ENCODE measurements around the gene CDK5R2. TPM values are rescaled to one million over a fixed set of nuclear protein-coding genes. Genes with fewer than 3 reads are reported as not detected.

CDK5R2 gene
- total RNA-seq, 1 experiment from 2014 or later, result 0.18 TPM

GRCh38 chr2:218946621-218947020 is 12.8 kb upstream of the CDK5R2 start:
- Mint-ChIP-seq H3K27me3 (ENCODE audit: insufficient read depth, unreplicated experiment) (peaks cover 10% of the 10 kb centered on the region), H3K36me3 (ENCODE audit: insufficient read depth, unreplicated experiment) (no peaks in the 10 kb centered on the region), H3K4me1 (ENCODE audit: low read depth, unreplicated experiment) (no peaks in the 10 kb centered on the region), H3K9me3 (ENCODE audit: unreplicated experiment) (no peaks in the 10 kb centered on the region), H3K27ac (ENCODE audit: unreplicated experiment) (no peak overlapping the region), H3K4me3 (ENCODE audit: unreplicated experiment) (no peak overlapping the region)
- H3K4me1 ChIP-seq, result no peaks in the 10 kb centered on the region
- no peaks in the 10 kb centered on the region for H3K27me3 ChIP-seq (replicated peaks; ENCODE audit: control insufficient read depth, insufficient read depth, low read length)
- no peak for DNase-seq
- ChIA-PET CTCF (interaction anchor here (1.1 kb wide), 1 partner anchor 48 kb away, joined by 6 read pairs; no protein-coding TSS in a partner anchor), POLR2A (no interaction called here)
- H3K36me3 ChIP-seq (ENCODE audit: control insufficient read depth, insufficient read depth, low read length), result no peaks in the 10 kb centered on the region
- H3K9me3 ChIP-seq, result no peaks in the 10 kb centered on the region
- TF ChIP-seq, protein P1, sequence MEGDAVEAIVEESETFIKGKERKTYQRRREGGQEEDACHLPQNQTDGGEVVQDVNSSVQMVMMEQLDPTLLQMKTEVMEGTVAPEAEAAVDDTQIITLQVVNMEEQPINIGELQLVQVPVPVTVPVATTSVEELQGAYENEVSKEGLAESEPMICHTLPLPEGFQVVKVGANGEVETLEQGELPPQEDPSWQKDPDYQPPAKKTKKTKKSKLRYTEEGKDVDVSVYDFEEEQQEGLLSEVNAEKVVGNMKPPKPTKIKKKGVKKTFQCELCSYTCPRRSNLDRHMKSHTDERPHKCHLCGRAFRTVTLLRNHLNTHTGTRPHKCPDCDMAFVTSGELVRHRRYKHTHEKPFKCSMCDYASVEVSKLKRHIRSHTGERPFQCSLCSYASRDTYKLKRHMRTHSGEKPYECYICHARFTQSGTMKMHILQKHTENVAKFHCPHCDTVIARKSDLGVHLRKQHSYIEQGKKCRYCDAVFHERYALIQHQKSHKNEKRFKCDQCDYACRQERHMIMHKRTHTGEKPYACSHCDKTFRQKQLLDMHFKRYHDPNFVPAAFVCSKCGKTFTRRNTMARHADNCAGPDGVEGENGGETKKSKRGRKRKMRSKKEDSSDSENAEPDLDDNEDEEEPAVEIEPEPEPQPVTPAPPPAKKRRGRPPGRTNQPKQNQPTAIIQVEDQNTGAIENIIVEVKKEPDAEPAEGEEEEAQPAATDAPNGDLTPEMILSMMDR (IDR thresholded peaks at IDR 0.05; ENCODE audit: insufficient read depth in 1 of 2, low read depth in 1 of 2, low read length in 1 of 2, severe bottlenecking in 1 of 2, unreplicated experiment in 1 of 2), result no peak
- no peak overlapping the region for H3K4me3 ChIP-seq (ENCODE audit: low read depth, low read length)
- intact Hi-C loops (cut with micrococcal nuclease; ENCODE audit: unreplicated experiment), result no loop called here
- no TSS peak for BruUV-seq (replicated peaks)

- no peak overlapping the region for H3K4me3 Mint-ChIP-seq (ENCODE audit: unreplicated experiment)
- no peaks in the 10 kb centered on the region for H3K27me3 ChIP-seq (replicated peaks; ENCODE audit: control insufficient read depth, insufficient read depth, low read length)
These were observed 7.3 kb upstream of the CDK5R2 start for GRCh38 chr2:218952160-218952559.

GRCh38 chr2:218953366-218953954 is 6.0 kb upstream of the CDK5R2 start:
- H3K9me3 ChIP-seq, result no peaks in the 10 kb centered on the region
- peaks cover 26% of the 10 kb centered on the region for H3K27me3 Mint-ChIP-seq (ENCODE audit: insufficient read depth, unreplicated experiment)
- H3K36me3 ChIP-seq (ENCODE audit: control insufficient read depth, insufficient read depth, low read length), result no peaks in the 10 kb centered on the region
- TF ChIP-seq, protein P1 (IDR thresholded peaks at IDR 0.05; ENCODE audit: insufficient read depth in 1 of 2, low read depth in 1 of 2, low read length in 1 of 2, severe bottlenecking in 1 of 2, unreplicated experiment in 1 of 2), result no peak
- no peak overlapping the region for H3K4me3 Mint-ChIP-seq (ENCODE audit: unreplicated experiment)
- POLR2A ChIA-PET, result interaction anchor here (0.5 to 0.7 kb wide), 2 partner anchors 8 to 15 kb away, joined by 3 to 6 read pairs; no protein-coding TSS in a partner anchor
- H3K4me1 ChIP-seq, result no peaks in the 10 kb centered on the region
- no peaks in the 10 kb centered on the region for H3K36me3 Mint-ChIP-seq (ENCODE audit: insufficient read depth, unreplicated experiment)
- H3K4me1 Mint-ChIP-seq (ENCODE audit: low read depth, unreplicated experiment), result no peaks in the 10 kb centered on the region
- H3K4me3 ChIP-seq (ENCODE audit: low read depth, low read length), result no peak overlapping the region
- no peaks in the 10 kb centered on the region for H3K27me3 ChIP-seq (replicated peaks; ENCODE audit: control insufficient read depth, insufficient read depth, low read length)
- DNase-seq, result no peak
- intact Hi-C loops (cut with micrococcal nuclease; ENCODE audit: unreplicated experiment), result no loop called here
- no TSS peak for BruUV-seq (replicated peaks)
- no peaks in the 10 kb centered on the region for H3K9me3 Mint-ChIP-seq (ENCODE audit: unreplicated experiment)
- no peak overlapping the region for H3K27ac Mint-ChIP-seq (ENCODE audit: unreplicated experiment)
- CTCF ChIA-PET, result interaction anchor here (0.6 to 1.0 kb wide), 5 partner anchors 8 to 166 kb away, joined by 3 to 4 read pairs (median 3); no protein-coding TSS in a partner anchor

More at GRCh38 chr2:218952160-218952559, 7.3 kb upstream of the CDK5R2 start:
- Mint-ChIP-seq H3K9me3 (ENCODE audit: unreplicated experiment) (no peaks in the 10 kb centered on the region), H3K27ac (ENCODE audit: unreplicated experiment) (no peak overlapping the region), H3K4me1 (ENCODE audit: low read depth, unreplicated experiment) (no peaks in the 10 kb centered on the region), H3K27me3 (ENCODE audit: insufficient read depth, unreplicated experiment) (peaks cover 19% of the 10 kb centered on the region), H3K36me3 (ENCODE audit: insufficient read depth, unreplicated experiment) (no peaks in the 10 kb centered on the region)
- intact Hi-C loops (cut with micrococcal nuclease; ENCODE audit: unreplicated experiment), result no loop called here
- no peak for DNase-seq
- ChIA-PET CTCF (interaction anchor here (0.7 kb wide), 1 partner anchor 28 kb away, joined by 7 read pairs; no protein-coding TSS in a partner anchor), POLR2A (no interaction called here)
- no TSS peak for BruUV-seq (replicated peaks)
- Histone ChIP-seq H3K36me3 (ENCODE audit: control insufficient read depth, insufficient read depth, low read length) (no peaks in the 10 kb centered on the region), H3K9me3 (no peaks in the 10 kb centered on the region), H3K4me3 (ENCODE audit: low read depth, low read length) (no peak overlapping the region), H3K4me1 (no peaks in the 10 kb centered on the region)
- TF ChIP-seq, protein P1 (IDR thresholded peaks at IDR 0.05; ENCODE audit: insufficient read depth in 1 of 2, low read depth in 1 of 2, low read length in 1 of 2, severe bottlenecking in 1 of 2, unreplicated experiment in 1 of 2), result no peak
